Adrenal gland (tissue), 5 donors: ENCODE data around the gene AKNAD1.

Experiments used
- CTCF ChIP-seq, 6 experiments: fragments of 450-650 bp in 4 of 6; fragments of 200-600 bp in 2 of 6; sonication (generic) in 1 of 6; IDR thresholded peaks; 1 replicate in 5 of 6; 2 replicates in 1 of 6; pipeline versions ENCODE4 v1.5.1 to v1.8.0; 2016 to 2021; ENCODE audit warnings: antibody characterized with exemption in 6 of 6, mild to moderate bottlenecking in 2 of 6, moderate library complexity in 1 of 6
- POLR2A ChIP-seq, 2 donors: fragments of 450-650 bp; IDR thresholded peaks; one replicate each; pipeline ENCODE4 v1.6.1; 2017; ENCODE audit warnings: antibody characterized with exemption in 2 of 2, mild to moderate bottlenecking in 2 of 2, moderate library complexity in 1 of 2
- donor health status: DM: no; HTN: no; CAD: no.

- TF ChIP-seq CTCF (IDR thresholded peaks at IDR 0.05) (no peak), POLR2A (IDR thresholded peaks at IDR 0.05) (no peak)
These were observed 48.5 kb downstream of the AKNAD1 start for GRCh38 chr1:108808438-108808837.
